Right lobe of liver (tissue), 6 donors: Measurements from ENCODE around the gene RPTOR. TPM values are rescaled to one million over a fixed set of nuclear protein-coding genes. Genes with fewer than 3 reads are reported as not detected.

Source experiments
- ATAC-seq, 4 donors: fragments of 200-7000 bp; cut with Tn5 transposase; one replicate each; pipeline ENCODE4 v1.9.1; 2020; ENCODE audit warnings: mild to moderate bottlenecking in 4 of 4, moderate library complexity in 4 of 4
- DNase-seq, 3 donors: peaks; one replicate each; pipeline ENCODE4 v3.0.0-alpha.2; 2020
- H3K27ac ChIP-seq, 3 donors: fragments of 200-600 bp; one replicate each; pipeline ENCODE4 v1.8.0; 2022
- H3K27me3 ChIP-seq, 2 donors: fragments of 200-600 bp; one replicate each; pipeline ENCODE4 v1.8.0; 2022
- H3K36me3 ChIP-seq, 4 donors: fragments of 200-600 bp; sonication (generic) in 1 of 4; one replicate each; pipeline versions ENCODE4 v1.5.1 to v1.8.0; 2017 to 2022; ENCODE audit warnings: control low read depth in 1 of 4
- H3K4me1 ChIP-seq, 4 donors: fragments of 200-600 bp; sonication (generic) in 1 of 4; one replicate each; pipeline versions ENCODE4 v1.5.1 to v1.8.0; 2017 to 2022; ENCODE audit warnings: control low read depth in 1 of 4
- H3K4me3 ChIP-seq, 3 donors: fragments of 200-600 bp; one replicate each; pipeline ENCODE4 v1.8.0; 2022
- H3K9me3 ChIP-seq, 4 donors: fragments of 200-600 bp; sonication (generic) in 1 of 4; one replicate each; pipeline versions ENCODE4 v1.5.1 to v1.8.0; 2017 to 2022; ENCODE audit warnings: control low read depth in 1 of 4
- CTCF ChIP-seq, 4 donors: fragments of 200-600 bp in 3 of 4; fragments of 450-650 bp in 1 of 4; IDR thresholded peaks; one replicate each; pipeline versions ENCODE4 v1.5.1 to v1.8.0; 2016 to 2022; ENCODE audit warnings: antibody characterized with exemption in 4 of 4, mild to moderate bottlenecking in 2 of 4
- POLR2A ChIP-seq: fragments of 450-650 bp; IDR thresholded peaks from one replicate; pipeline ENCODE4 v1.6.1; 2017; ENCODE audit warnings: antibody characterized with exemption, mild to moderate bottlenecking
- WGBS: methylation state at CpG from one replicate; pipeline ENCODE4 v1.1.6; 2018; ENCODE audit warnings: low coverage, low lambda C conversion rate; ENCODE audit not compliant: insufficient coverage; ENCODE audit errors: missing lambda C conversion rate; 5-methylcytosine and 5-hydroxymethylcytosine counted together
- intact Hi-C, 2 donors: fragments of 100-400 bp; cut with DNase I; formaldehyde crosslinking; loops; one replicate each; pipeline versions ENCODE4 v1.11.2 to v1.14.1; 2022
- total RNA-seq, 6 experiments: library from RNA; depleted of rRNA in 2 of 6; stranded (reverse); fragments of >200 nt in 2 of 6; fragmentation: NEBNext Ultra II Directional in 3 of 6; extraction: Animal tissue kit (Norgen Biotek cat#: 25700) in 3 of 6; gene quantifications; one replicate each; pipeline versions ENCODE4 v1.1.0 to v1.2.4, GENCODE V29; 2016 to 2023
- donor health status: DM: no; HTN: yes; CAD: no.
- donor health status: DM: no; HTN: no; CAD: no.
- donor health status: DM: no; HTN: no; CAD: no.
- donor health status: DM: no; HTN: yes; CAD: no.
- donor health status: DM: no; HTN: yes; CAD: no.

The RPTOR gene
- total RNA-seq, 6 experiments from 2014 or later: 13.1 to 24.0 (median 15.5) TPM

- H3K9me3 ChIP-seq: no peaks in the 10 kb centered on the region
- H3K27me3 ChIP-seq: no peaks in the 10 kb centered on the region
- H3K4me3 ChIP-seq: no peak overlapping the region
- H3K4me1 ChIP-seq: no peaks in the 10 kb centered on the region
- intact Hi-C loops: no loop called here
- DNase-seq: peak in 2 of 3 donors; percentile 12 to 54
- peaks cover 0 to 16% (median 0%) of the 10 kb centered on the region in 4 donors for H3K36me3 ChIP-seq
- no peak for TF ChIP-seq CTCF (IDR thresholded peaks at IDR 0.05)
- no peak for TF ChIP-seq POLR2A
- no peak for ATAC-seq
- no peak overlapping the region for H3K27ac ChIP-seq
- 98% methylated on average over 6 of the region's 42 CpGs for WGBS
Observed at GRCh38 chr17:80883831-80884735, 339.4 kb downstream of the RPTOR start.

GRCh38 chr17:80884811-80885210 is 340.2 kb downstream of the RPTOR start:
- TF ChIP-seq POLR2A (no peak), CTCF (IDR thresholded peaks at IDR 0.05) (no peak)
- intact Hi-C loops: no loop called here
- Histone ChIP-seq H3K4me3 (no peak overlapping the region), H3K27ac (no peak overlapping the region), H3K36me3 (peaks cover 0 to 20% (median 0%) of the 10 kb centered on the region in 4 donors), H3K27me3 (no peaks in the 10 kb centered on the region), H3K9me3 (no peaks in the 10 kb centered on the region), H3K4me1 (no peaks in the 10 kb centered on the region)
- ATAC-seq (no peak), DNase-seq (peak in 2 of 3 donors; percentile 13 to 41)
- 100% methylated on average over 1 of the region's 22 CpGs for WGBS

GRCh38 chr17:80885947-80886582 is 341.4 kb downstream of the RPTOR start:
- Histone ChIP-seq H3K27me3 (no peaks in the 10 kb centered on the region), H3K36me3 (peaks cover 0 to 20% (median 0%) of the 10 kb centered on the region in 4 donors), H3K4me1 (no peaks in the 10 kb centered on the region), H3K4me3 (no peak overlapping the region), H3K9me3 (no peaks in the 10 kb centered on the region), H3K27ac (no peak overlapping the region)
- WGBS: 95% methylated on average over 14 of the region's 22 CpGs
- DNase-seq (peak in 1 of 3 donors; percentile 39), ATAC-seq (no peak)
- TF ChIP-seq CTCF (IDR thresholded peaks at IDR 0.05) (no peak), POLR2A (no peak)
- intact Hi-C loops: no loop called here

DNA sequence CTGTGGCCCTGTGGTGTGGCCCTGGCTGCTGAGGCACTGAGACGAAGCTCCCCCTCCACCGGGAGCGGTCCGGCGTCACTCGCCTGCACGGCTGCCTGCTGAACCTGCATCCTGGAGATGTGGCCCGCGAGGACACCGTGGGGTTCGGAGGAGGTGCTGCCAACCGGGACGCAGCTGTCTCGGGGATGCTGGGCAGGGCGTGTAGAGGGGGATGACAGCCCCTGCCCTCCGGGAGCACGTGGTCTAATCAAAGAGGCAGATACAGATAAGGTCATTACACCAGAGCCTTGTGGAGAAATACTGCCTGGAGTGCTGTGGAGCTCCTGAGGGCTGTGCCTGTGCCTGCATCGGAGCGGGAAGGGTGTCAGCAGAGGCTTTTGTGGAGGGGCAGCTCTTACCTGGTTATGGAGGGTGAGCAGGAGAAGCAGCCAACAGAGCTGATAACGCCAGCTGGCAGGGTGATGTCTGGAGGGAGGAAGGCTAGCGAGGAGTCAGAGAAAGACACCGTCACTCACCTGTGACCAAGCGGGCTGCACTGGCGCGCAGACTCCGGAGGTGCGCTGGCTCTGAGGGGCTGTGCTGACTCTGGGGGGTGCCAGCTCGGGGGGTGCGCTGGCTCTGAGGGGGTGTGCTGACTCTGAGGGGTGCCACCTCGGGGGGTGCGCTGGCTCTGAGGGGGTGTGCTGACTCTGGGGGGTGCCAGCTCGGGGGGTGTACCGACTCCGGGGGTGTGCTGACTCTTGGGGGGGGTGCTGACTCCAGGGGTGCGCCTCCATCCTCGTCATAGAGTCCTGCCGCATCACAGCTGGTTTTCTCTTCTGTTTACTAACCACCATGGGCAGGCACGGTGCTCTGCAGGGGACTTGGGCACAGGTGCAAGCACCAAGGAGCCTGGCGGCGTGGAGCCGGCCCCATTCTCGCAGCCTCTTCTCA is 342.3 kb downstream of the RPTOR start:
- Histone ChIP-seq H3K4me1 (no peaks in the 10 kb centered on the region), H3K9me3 (no peaks in the 10 kb centered on the region), H3K27me3 (no peaks in the 10 kb centered on the region), H3K4me3 (no peak overlapping the region), H3K27ac (no peak overlapping the region), H3K36me3 (peaks cover 0 to 23% (median 0%) of the 10 kb centered on the region in 4 donors)
- WGBS: 94% methylated on average over 12 of the region's 42 CpGs
- ATAC-seq (no peak), DNase-seq (peak in 2 of 3 donors; percentile 17 to 50)
- intact Hi-C loops: no loop called here
- TF ChIP-seq POLR2A (no peak), CTCF (IDR thresholded peaks at IDR 0.05) (no peak)
